Muscle layer of duodenum (tissue), 2 donors: ENCODE results near the gene CALML5.
A peak's percentile ranks its signal among the peaks of the same experiment; 100 is the strongest.

Experiments
- H3K27ac ChIP-seq: one replicate; pipeline ENCODE4 v1.7.0; 2013; ENCODE audit warnings: mild to moderate bottlenecking, low read length
- H3K27me3 ChIP-seq: one replicate; pipeline ENCODE4 v1.7.0; 2013; ENCODE audit warnings: low read depth, mild to moderate bottlenecking, control low read depth, low read length
- H3K36me3 ChIP-seq, 2 donors: one replicate each; pipeline ENCODE4 v1.7.0; 2013; ENCODE audit warnings: low read length in 2 of 2, control low read depth in 1 of 2, mild to moderate bottlenecking in 1 of 2; ENCODE audit not compliant: insufficient read depth in 2 of 2, control insufficient read depth in 1 of 2
- H3K4me1 ChIP-seq, 2 donors: one replicate each; pipeline ENCODE4 v1.7.0; 2013; ENCODE audit warnings: low read length in 2 of 2, mild to moderate bottlenecking in 2 of 2, control low read depth in 1 of 2, moderate library complexity in 1 of 2; ENCODE audit not compliant: insufficient read depth in 2 of 2, control insufficient read depth in 1 of 2
- H3K4me3 ChIP-seq, 2 donors: one replicate each; pipeline ENCODE4 v1.7.0; 2013; ENCODE audit warnings: low read length in 2 of 2, low read depth in 1 of 2, mild to moderate bottlenecking in 1 of 2
- H3K9me3 ChIP-seq, 2 donors: one replicate each; pipeline ENCODE4 v1.7.0; 2013; ENCODE audit warnings: low read length in 2 of 2, control low read depth in 1 of 2, mild to moderate bottlenecking in 1 of 2; ENCODE audit not compliant: control insufficient read depth in 1 of 2
- donor health status: healthy.

The CALML5 gene

GRCh38 chr10:5496261-5497250 lies 2.8 kb downstream of the CALML5 start:
- no peak overlapping the region for H3K4me3 ChIP-seq
- no peaks in the 10 kb centered on the region for H3K27me3 ChIP-seq
- H3K27ac ChIP-seq, result no peak overlapping the region
- H3K9me3 ChIP-seq, result peaks cover 0 to 8% of the 10 kb centered on the region in 2 donors
- no peaks in the 10 kb centered on the region for H3K36me3 ChIP-seq
- no peaks in the 10 kb centered on the region for H3K4me1 ChIP-seq

- Histone ChIP-seq H3K27ac (no peak overlapping the region), H3K36me3 (no peaks in the 10 kb centered on the region), H3K4me3 (no peak overlapping the region), H3K27me3 (no peaks in the 10 kb centered on the region), H3K4me1 (no peaks in the 10 kb centered on the region), H3K9me3 (peaks cover 0 to 8% of the 10 kb centered on the region in 2 donors)
Observed at GRCh38 chr10:5494611-5495010, 4.8 kb downstream of the CALML5 start.

DNA sequence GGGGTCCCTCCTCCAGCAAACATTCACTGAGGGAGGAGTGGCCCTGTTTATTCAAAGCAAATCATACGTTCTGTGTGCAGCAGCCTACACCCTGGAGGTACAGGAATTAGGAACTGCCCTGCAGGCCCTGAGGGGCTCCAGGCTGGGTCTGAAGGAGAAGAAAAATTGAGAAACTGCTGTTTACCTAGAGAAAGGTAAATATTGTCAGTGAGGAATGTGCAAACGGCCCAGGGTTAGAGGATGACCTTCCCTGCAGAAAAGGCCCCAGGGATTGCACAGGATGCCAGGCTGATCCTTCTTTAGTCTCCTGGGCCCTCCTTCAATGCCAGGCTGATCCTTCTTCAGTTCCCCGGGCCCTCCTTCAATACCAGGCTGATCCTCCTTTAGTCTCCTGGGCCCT lies 5.7 kb downstream of the CALML5 start:
- Histone ChIP-seq H3K27ac (no peak overlapping the region), H3K9me3 (peaks cover 0 to 8% of the 10 kb centered on the region in 2 donors), H3K36me3 (no peaks in the 10 kb centered on the region), H3K4me3 (no peak overlapping the region), H3K27me3 (no peaks in the 10 kb centered on the region), H3K4me1 (no peaks in the 10 kb centered on the region)

DNA sequence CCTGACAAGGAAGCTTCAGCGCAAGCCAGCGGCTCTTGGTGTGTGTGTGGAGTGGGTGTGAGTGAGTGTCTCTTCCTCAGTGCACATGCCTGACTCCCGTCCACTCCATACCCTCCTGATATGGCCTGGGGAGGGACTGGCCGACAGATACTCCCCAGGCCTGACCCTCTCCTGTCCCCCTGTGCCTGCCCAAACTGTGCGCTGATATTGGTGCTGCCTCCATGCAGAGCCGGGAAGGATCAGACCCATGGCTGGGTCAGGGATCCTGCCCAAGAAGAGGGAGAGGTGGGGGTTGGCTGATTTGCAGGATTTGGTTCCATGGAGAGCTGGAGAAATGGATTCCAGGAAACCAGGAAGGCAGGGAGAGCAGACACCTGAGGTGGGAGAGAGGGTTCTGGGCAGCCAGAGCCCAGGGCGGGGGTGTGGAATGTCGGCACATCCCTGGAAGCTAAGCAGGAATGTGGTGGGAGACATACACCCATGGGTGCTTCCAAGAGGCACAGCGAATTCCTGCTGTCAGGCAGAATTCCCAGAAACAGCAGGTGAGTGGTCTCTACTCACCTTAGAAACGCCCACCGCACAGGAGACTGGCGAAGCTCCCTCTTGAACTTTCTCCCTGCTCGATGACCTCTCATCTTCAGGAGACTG lies 6.3 kb downstream of the CALML5 start:
- peaks cover 0 to 8% of the 10 kb centered on the region in 2 donors for H3K9me3 ChIP-seq
- H3K27ac ChIP-seq, result no peak overlapping the region
- H3K27me3 ChIP-seq, result no peaks in the 10 kb centered on the region
- H3K36me3 ChIP-seq, result no peaks in the 10 kb centered on the region
- no peaks in the 10 kb centered on the region for H3K4me1 ChIP-seq
- no peak overlapping the region for H3K4me3 ChIP-seq

GRCh38 chr10:5492322-5492855 lies 7.0 kb downstream of the CALML5 start:
- H3K4me3 ChIP-seq, result no peak overlapping the region
- peaks cover 0 to 8% of the 10 kb centered on the region in 2 donors for H3K9me3 ChIP-seq
- H3K27ac ChIP-seq, result no peak overlapping the region
- no peaks in the 10 kb centered on the region for H3K4me1 ChIP-seq
- H3K27me3 ChIP-seq, result no peaks in the 10 kb centered on the region
- no peaks in the 10 kb centered on the region for H3K36me3 ChIP-seq

- Histone ChIP-seq H3K4me1 (no peaks in the 10 kb centered on the region), H3K27me3 (no peaks in the 10 kb centered on the region), H3K27ac (no peak overlapping the region), H3K36me3 (no peaks in the 10 kb centered on the region), H3K4me3 (no peak overlapping the region), H3K9me3 (peaks cover 0 to 8% of the 10 kb centered on the region in 2 donors)
Observed at GRCh38 chr10:5491477-5491876, 7.9 kb downstream of the CALML5 start.

DNA sequence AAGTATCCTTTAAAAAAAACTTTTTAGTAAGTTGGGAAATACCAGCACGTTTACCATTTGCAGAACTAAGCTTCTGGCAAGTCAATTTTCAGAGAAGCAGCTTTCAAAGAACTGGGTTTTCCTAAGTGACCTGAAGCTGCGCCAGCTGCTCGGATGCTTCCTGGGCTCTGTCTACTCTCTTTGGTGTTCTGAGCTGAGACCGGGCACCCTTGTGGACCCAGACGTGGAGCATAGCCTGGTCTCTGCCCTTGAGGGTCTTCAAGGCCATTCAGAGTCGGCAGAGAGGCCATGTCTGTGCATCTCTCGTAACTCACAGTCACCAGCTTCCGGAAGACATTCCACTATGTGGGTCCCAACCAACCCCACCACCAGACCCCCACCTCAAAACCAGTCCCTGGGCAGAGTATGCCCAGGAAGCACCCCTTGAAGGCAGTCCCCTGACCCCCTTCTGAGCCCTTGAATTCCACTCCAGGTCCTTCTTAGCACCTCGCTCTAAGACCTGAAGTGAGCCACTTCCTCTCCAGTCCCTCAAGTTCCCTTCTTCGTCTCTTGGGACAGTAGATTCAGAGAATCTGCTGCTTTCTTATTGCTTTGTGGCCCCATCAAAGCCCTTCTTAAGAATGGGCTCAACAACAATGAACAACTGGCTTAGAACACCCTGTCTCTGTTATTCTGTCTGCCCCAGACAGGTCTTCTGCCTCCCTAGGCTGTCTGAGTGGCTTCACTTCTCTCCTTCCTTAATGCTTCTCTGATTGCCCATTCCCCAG lies 8.5 kb downstream of the CALML5 start:
- H3K27ac ChIP-seq, result no peak overlapping the region
- no peaks in the 10 kb centered on the region for H3K4me1 ChIP-seq
- H3K9me3 ChIP-seq, result peaks cover 0 to 8% of the 10 kb centered on the region in 2 donors
- no peaks in the 10 kb centered on the region for H3K36me3 ChIP-seq
- H3K27me3 ChIP-seq, result no peaks in the 10 kb centered on the region
- no peak overlapping the region for H3K4me3 ChIP-seq

DNA sequence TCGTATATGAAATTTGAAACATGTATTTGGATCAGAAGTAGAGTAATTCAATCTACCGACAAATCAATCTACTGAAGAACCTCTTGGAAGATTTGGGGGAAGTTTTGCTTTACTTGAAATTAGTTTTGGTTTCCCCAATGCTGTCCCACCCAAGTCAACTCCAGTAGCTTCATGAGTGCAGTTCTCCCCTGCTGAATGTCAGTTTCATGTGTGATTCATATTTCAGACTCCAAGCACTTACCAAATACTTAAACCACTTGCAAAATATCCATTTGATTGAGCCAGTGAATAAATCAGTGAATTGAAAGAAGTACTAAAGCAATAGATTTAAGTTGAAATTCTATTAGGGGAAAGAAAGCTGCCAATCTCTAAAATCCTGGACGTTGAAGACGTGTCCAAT lies 9.3 kb downstream of the CALML5 start:
- peaks cover 0 to 8% of the 10 kb centered on the region in 2 donors for H3K9me3 ChIP-seq
- no peaks in the 10 kb centered on the region for H3K4me1 ChIP-seq
- no peak overlapping the region for H3K4me3 ChIP-seq
- no peak overlapping the region for H3K27ac ChIP-seq
- H3K27me3 ChIP-seq, result no peaks in the 10 kb centered on the region
- no peaks in the 10 kb centered on the region for H3K36me3 ChIP-seq

GRCh38 chr10:5488272-5489161 lies 10.9 kb downstream of the CALML5 start:
- H3K27me3 ChIP-seq, result no peaks in the 10 kb centered on the region
- H3K36me3 ChIP-seq, result no peaks in the 10 kb centered on the region
- peaks cover 0 to 8% of the 10 kb centered on the region in 2 donors for H3K9me3 ChIP-seq
- peak overlapping the region; percentile 60 for H3K27ac ChIP-seq
- H3K4me3 ChIP-seq, result no peak overlapping the region
- H3K4me1 ChIP-seq, result no peaks in the 10 kb centered on the region

GRCh38 chr10:5486853-5487235 lies 12.5 kb downstream of the CALML5 start:
- no peaks in the 10 kb centered on the region for H3K9me3 ChIP-seq
- H3K27me3 ChIP-seq, result no peaks in the 10 kb centered on the region
- H3K4me3 ChIP-seq, result no peak overlapping the region
- no peaks in the 10 kb centered on the region for H3K36me3 ChIP-seq
- no peak overlapping the region for H3K27ac ChIP-seq
- H3K4me1 ChIP-seq, result no peaks in the 10 kb centered on the region
